GM23338 (cell line): ENCODE measurements around the gene SLC22A16. TPM values are rescaled to one million over a fixed set of nuclear protein-coding genes. Genes with fewer than 3 reads are reported as not detected.

Source experiments
- ATAC-seq: fragments of 200-7000 bp; cut with Tn5 transposase; 3 replicates; pipeline ENCODE4 v1.9.1; 2020
- DNase-seq: peaks from one replicate; pipeline ENCODE4 v3.0.0-alpha.2; 2015; ENCODE audit warnings: low spot score
- H2AFZ ChIP-seq: fragments of 200-600 bp; sonication (generic); 2 replicates; pipeline ENCODE4 v1.8.0; 2016; ENCODE audit warnings: antibody characterized with exemption, mild to moderate bottlenecking, moderate library complexity
- H3F3A ChIP-seq: fragments of 200-600 bp; sonication (generic); replicated peaks from 2 replicates; pipeline ENCODE4 v1.8.0; 2017; ENCODE audit warnings: antibody characterized with exemption, mixed run types, low read depth
- H3K27ac ChIP-seq: fragments of 200-600 bp; sonication (generic); 2 replicates; pipeline ENCODE4 v1.6.1; 2016; ENCODE audit warnings: low read depth
- H3K27me3 ChIP-seq: fragments of 200-600 bp; sonication (generic); 2 replicates; pipeline ENCODE4 v1.8.0; 2016; ENCODE audit warnings: mild to moderate bottlenecking, mixed run types, moderate library complexity; ENCODE audit not compliant: insufficient read depth
- H3K36me3 ChIP-seq: fragments of 200-600 bp; sonication (generic); 2 replicates; pipeline ENCODE4 v1.8.0; 2016; ENCODE audit warnings: mild to moderate bottlenecking; ENCODE audit not compliant: insufficient read depth
- H3K4me1 ChIP-seq: fragments of 200-600 bp; sonication (generic); 2 replicates; pipeline ENCODE4 v1.8.0; 2016; ENCODE audit warnings: mild to moderate bottlenecking, moderate library complexity; ENCODE audit not compliant: insufficient read depth
- H3K4me2 ChIP-seq: fragments of 200-600 bp; sonication (generic); 2 replicates; pipeline ENCODE4 v1.7.1; 2017; ENCODE audit warnings: mixed run types
- H3K4me3 ChIP-seq: fragments of 200-600 bp; sonication (generic); 2 replicates; pipeline ENCODE4 v1.6.1; 2016; ENCODE audit warnings: mixed run types
- H3K79me2 ChIP-seq: fragments of 200-600 bp; sonication (generic); replicated peaks from 2 replicates; pipeline ENCODE4 v1.8.0; 2017; ENCODE audit warnings: mild to moderate bottlenecking; ENCODE audit not compliant: insufficient read depth
- H3K9me2 ChIP-seq: fragments of 200-600 bp; sonication (generic); 2 replicates; pipeline ENCODE4 v1.8.0; 2017; ENCODE audit not compliant: insufficient read depth
- H4K20me1 ChIP-seq: fragments of 200-600 bp; sonication (generic); replicated peaks from 2 replicates; pipeline ENCODE4 v1.8.0; 2017; ENCODE audit warnings: mild to moderate bottlenecking; ENCODE audit not compliant: insufficient read depth
- H3K27ac Mint-ChIP-seq: 2 replicates; pipeline ENCODE4 v1.8.0; 2020; ENCODE audit warnings: inconsistent platforms, mild to moderate bottlenecking, moderate library complexity, mixed read lengths
- H3K27me3 Mint-ChIP-seq: 3 replicates; pipeline ENCODE4 v1.8.0; 2022; ENCODE audit warnings: low read depth, mild to moderate bottlenecking, moderate library complexity, mixed read lengths, inconsistent platforms; ENCODE audit not compliant: insufficient read depth, poor library complexity
- H3K36me3 Mint-ChIP-seq: 3 replicates; pipeline ENCODE4 v1.8.0; 2021; ENCODE audit warnings: low read depth, mild to moderate bottlenecking, inconsistent platforms, moderate library complexity, mixed read lengths
- H3K4me1 Mint-ChIP-seq: 3 replicates; pipeline ENCODE4 v1.8.0; 2020; ENCODE audit warnings: mild to moderate bottlenecking, inconsistent platforms, mixed read lengths
- H3K4me3 Mint-ChIP-seq: 3 replicates; pipeline ENCODE4 v1.8.0; 2021; ENCODE audit warnings: moderate library complexity, mild to moderate bottlenecking, inconsistent platforms, mixed read lengths
- H3K9me3 Mint-ChIP-seq: 3 replicates; pipeline ENCODE4 v1.8.0; 2020; ENCODE audit warnings: moderate library complexity, mild to moderate bottlenecking, inconsistent platforms, mixed read lengths
- CTCF ChIP-seq, 2 experiments: fragments of 200-600 bp in 1 of 2; sonication (generic) in 1 of 2; conservative IDR thresholded peaks; 2 replicates each; pipeline versions ENCODE4 v1.5.1 to v1.6.1; 2016 to 2017; ENCODE audit warnings: antibody characterized with exemption in 2 of 2, low read depth in 2 of 2, mild to moderate bottlenecking in 2 of 2, moderate library complexity in 1 of 2
- ETS1 ChIP-seq: IDR thresholded peaks from 2 replicates; pipeline ENCODE4 v1.6.1; 2016; ENCODE audit warnings: antibody characterized with exemption
- EZH2 ChIP-seq: fragments of 200-600 bp; sonication (generic); IDR thresholded peaks from one replicate; pipeline ENCODE4 v1.8.0; 2017; ENCODE audit warnings: antibody characterized with exemption, mild to moderate bottlenecking, low read depth; ENCODE audit not compliant: unreplicated experiment
- POLR2AphosphoS5 ChIP-seq: IDR thresholded peaks from 2 replicates; pipeline ENCODE4 v1.6.1; 2016; ENCODE audit warnings: antibody characterized with exemption, low read depth
- REST ChIP-seq: IDR thresholded peaks from one replicate; pipeline ENCODE4 v1.6.1; 2018; ENCODE audit warnings: antibody characterized with exemption; ENCODE audit not compliant: unreplicated experiment
- ZNF331 ChIP-seq: fragments of 250-450 bp; sonication (Bioruptor Pico); IDR thresholded peaks from 2 replicates; pipeline ENCODE4 v1.5.0; 2020; ENCODE audit warnings: low read depth, mild to moderate bottlenecking, moderate library complexity
- ZNF462 ChIP-seq: fragments of 250-450 bp; sonication (Bioruptor Pico); IDR thresholded peaks from 2 replicates; pipeline ENCODE4 v1.5.0; 2020; ENCODE audit warnings: mild to moderate bottlenecking, moderate library complexity
- polyA plus RNA-seq: library from polyadenylated mRNA; unstranded; fragments of >200 nt; fragmentation: Nextera tagmentation; extraction: Ambion mirVana; gene quantifications from 2 replicates; pipeline ENCODE4 v1.2.1, GENCODE V29; 2016
- total RNA-seq: library from RNA; depleted of rRNA; stranded (reverse); fragments of >200 nt; shearing (Covaris generic); gene quantifications from 2 replicates; pipeline ENCODE4 v1.2.3, GENCODE V29; 2014

SLC22A16 gene
- total and polyA plus RNA-seq, 2 experiments from 2014 or later: 0.37 to 0.42 TPM

GRCh38 chr6:110400208-110400607 is 76.2 kb downstream of the SLC22A16 start (continued):
- no peak for TF ChIP-seq ZNF462

- Mint-ChIP-seq H3K9me3 (no peaks in the 10 kb centered on the region), H3K4me3 (no peak overlapping the region; the same call in 2 of the 3 replicates), H3K36me3 (peaks cover 3% of the 10 kb centered on the region; the same call in 1 of the 3 replicates), H3K27me3 (peaks cover 5% of the 10 kb centered on the region), H3K4me1 (peaks cover 3% of the 10 kb centered on the region; the same call in 1 of the 3 replicates), H3K27ac (no peak overlapping the region)
- ATAC-seq: peak; percentile 56
- no peaks in the 10 kb centered on the region for H3K79me2 ChIP-seq
- DNase-seq: no peak
- H3K4me3 ChIP-seq: no peak overlapping the region
- no peaks in the 10 kb centered on the region for H4K20me1 ChIP-seq
- H3K36me3 ChIP-seq: no peaks in the 10 kb centered on the region
- no peaks in the 10 kb centered on the region for H3K27me3 ChIP-seq
- peak overlapping the region; percentile 87; the same call in 1 of the 2 replicates for H2AFZ ChIP-seq
- H3K9me2 ChIP-seq: no peaks in the 10 kb centered on the region
- no peak for TF ChIP-seq EZH2
- TF ChIP-seq CTCF (conservative IDR thresholded peaks at IDR 0.05; ENCODE audit: low read depth in 2 of 2): no peak
- TF ChIP-seq REST: no peak
- no peak for TF ChIP-seq POLR2AphosphoS5
- no peak for TF ChIP-seq ETS1
- TF ChIP-seq ZNF331 (CRISPR knock-in tag): no peak
- no peaks in the 10 kb centered on the region for H3K4me1 ChIP-seq
- no peaks in the 10 kb centered on the region for H3F3A ChIP-seq
- no peak overlapping the region for H3K27ac ChIP-seq
- H3K4me2 ChIP-seq: no peak overlapping the region
Observed at GRCh38 chr6:110399219-110400071, 77.0 kb downstream of the SLC22A16 start.
